GM19193 (cell line): ENCODE data around the gene DIPK1A.

ENCODE experiments used
- POLR2A ChIP-seq: IDR thresholded peaks from 4 replicates; pipeline ENCODE4 v1.6.1; 2011; ENCODE audit not compliant: insufficient read depth, insufficient read length; ENCODE audit errors: extremely low read depth

DIPK1A gene

GRCh38 chr1:92961131-92961895, at the start of gene DIPK1A:
TSS of gene DIPK1A (minus strand) at chr1:92961462. CDS start at chr1:92961429, 33 bp downstream.
- TF ChIP-seq POLR2A, result peak; percentile 85

DNA sequence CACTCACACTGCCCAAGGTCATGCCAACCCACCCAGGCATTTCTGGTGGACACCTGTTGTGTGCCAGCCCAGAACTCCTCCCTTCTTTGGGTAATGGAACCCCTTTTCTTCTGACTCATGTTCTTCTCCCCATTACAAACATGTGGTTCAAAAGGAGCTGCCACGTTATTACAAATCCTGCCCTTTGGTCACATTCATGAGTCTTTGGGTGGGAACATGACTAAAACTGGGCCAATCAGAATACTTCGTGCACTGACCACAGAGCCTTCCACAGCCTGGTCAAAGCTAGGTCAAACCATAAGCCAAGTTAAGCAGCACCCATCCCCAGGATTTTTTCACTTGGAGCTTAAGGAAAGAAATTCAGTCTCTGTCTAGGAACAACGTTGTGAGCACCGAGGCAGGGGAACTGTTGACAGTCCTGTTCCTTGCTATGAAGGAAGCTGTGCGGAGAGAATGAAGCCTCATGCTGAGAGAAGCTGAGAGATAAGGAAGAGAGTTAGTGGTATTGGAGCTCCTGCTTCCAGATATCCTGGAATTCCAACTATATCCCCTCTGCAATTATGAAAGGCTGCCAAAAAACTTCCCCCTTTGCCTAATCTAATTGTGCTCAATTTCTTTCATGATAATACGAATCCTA, 46.8 kb upstream of the DIPK1A start:
- TF ChIP-seq POLR2A, result no peak

GRCh38 chr1:93005252-93005598, 44.0 kb upstream of the DIPK1A start:
- no peak for TF ChIP-seq POLR2A

DNA sequence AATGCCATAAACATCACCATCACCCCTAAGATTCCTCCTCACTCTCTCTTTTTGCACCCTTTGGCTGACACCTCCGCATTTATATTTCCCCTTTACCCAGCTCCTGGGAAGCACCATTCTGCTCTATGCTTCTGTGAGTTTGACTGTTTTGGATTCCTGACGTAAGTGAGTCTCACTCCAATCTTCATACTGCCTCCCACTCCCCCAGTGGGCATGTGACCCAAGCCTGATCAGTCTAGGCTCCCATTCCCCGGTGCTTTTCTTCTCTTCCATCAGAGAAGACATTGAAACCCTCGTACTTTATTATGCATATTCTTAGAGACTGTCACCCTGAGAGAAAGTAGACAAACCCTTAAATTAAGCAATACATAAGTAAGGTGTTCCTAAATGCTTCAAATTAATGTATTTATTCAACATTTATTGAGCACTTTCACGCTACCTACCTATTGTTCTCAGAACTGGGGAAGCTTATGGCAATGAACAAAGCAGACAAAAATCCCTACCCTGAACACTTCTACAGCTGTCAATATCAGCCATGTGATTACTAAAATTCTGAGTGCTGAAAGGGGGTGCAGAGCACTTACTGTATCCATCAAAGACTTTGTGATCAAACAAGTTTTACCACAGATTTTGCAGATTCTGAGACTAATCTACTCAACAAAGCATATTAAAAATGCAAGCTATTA, 43.4 kb upstream of the DIPK1A start:
- no peak for TF ChIP-seq POLR2A

DNA sequence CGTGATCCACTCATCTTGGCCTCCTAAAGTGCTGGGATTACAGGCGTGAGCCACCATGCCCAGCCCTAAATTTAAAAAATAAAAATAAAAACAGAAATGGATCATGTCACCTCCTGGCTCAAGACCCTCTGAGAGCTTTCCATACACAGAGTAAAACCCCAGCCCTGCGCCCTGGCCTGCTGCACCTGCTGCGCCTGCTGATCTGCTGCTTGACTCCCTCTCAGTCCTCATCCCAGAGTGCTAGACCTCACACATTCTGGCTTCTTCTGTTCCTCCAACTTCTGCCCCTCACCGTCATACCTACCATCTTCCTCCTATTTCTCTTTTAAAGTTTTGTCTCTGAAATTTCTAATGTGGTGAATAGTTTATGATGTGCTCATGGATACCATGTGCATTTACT, 42.7 kb upstream of the DIPK1A start:
- no peak for TF ChIP-seq POLR2A

GRCh38 chr1:93002781-93003180, 41.5 kb upstream of the DIPK1A start:
- TF ChIP-seq POLR2A, result no peak

DNA sequence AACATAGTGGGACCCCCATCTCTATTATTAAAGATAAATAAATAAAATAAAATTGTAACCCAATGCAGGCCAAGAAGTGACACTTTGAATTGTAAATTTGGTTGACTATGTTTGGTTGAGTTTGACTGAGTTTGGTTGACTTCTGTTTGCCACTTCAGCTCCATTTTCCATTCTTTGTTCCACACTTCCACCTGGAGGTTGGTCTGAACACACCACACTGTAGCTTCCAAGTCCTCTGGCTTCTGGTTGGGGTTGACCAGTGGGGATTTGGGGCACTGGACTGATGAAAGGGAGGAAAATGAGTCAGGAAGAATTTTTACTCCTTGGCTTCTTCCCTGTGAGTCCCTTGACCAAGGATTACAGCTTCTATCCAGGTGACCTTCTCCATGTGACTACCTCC, 40.6 kb upstream of the DIPK1A start:
- no peak for TF ChIP-seq POLR2A

GRCh38 chr1:93000751-93001175, 39.5 kb upstream of the DIPK1A start:
- no peak for TF ChIP-seq POLR2A

DNA sequence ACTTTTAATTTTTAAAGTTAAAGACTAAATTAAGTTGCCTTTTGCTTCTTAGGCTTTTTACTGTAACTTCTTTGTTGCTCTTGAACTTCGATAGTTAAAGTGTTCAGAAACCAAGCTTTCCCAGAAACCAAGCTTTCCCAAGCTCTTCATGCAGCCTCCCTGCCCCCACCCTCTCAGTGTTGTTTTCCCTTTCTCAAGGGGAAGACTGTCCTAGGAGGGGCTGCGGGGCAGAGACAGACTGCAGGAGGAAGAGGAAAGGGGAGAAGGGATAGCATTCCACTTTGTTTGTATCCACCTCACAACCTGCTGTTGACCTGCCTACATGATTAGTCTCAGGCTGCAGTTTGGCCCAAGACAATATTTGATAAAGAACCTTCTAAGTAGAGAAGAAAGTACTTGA, 39.0 kb upstream of the DIPK1A start:
- TF ChIP-seq POLR2A, result no peak

GRCh38 chr1:92998821-92999220, 37.6 kb upstream of the DIPK1A start:
- TF ChIP-seq POLR2A, result no peak

- TF ChIP-seq POLR2A, result no peak
Observed at GRCh38 chr1:92995441-92996430, 34.5 kb upstream of the DIPK1A start.

GRCh38 chr1:92994105-92994712, 32.9 kb upstream of the DIPK1A start:
- no peak for TF ChIP-seq POLR2A

DNA sequence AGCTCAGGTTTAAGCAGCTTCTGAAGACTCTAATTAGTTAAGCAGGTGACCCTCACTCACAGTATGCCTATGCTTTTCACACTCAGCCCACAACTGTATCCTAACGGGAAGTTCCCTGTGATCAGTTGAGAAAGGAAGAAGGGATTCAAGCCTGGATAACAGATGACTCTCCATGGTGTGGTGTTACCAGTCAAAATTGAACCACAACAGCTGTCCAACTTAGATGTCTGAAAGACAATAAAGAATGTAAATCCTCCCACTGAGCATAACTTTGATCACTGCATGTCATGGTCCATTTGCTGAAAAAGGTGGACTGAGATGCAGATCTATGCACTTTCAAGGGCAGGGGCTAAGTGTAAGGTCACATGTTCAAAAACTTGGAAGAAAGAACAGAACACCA, 32.3 kb upstream of the DIPK1A start:
- TF ChIP-seq POLR2A, result no peak

DNA sequence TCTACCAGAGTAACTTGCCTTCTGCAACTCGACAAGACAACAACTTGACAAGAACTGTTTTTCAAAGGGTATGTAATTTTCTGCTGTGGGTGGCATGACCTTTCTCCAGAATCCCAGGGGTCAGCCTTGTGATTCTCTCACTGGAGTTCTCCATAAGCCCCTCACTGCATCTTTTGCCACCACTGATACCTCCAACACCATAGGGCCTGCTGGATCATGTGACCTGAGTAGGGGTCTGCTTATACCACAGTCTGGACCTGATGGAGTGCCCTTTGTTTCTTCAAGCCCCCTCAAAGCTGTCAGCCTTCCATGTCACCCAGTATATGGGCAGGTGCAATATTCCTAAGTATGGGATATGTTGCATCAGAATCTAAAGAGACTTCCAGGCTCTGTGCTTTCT, 31.6 kb upstream of the DIPK1A start:
- TF ChIP-seq POLR2A, result no peak
